Measurements from ENCODE around the gene CCND3.

DNA sequence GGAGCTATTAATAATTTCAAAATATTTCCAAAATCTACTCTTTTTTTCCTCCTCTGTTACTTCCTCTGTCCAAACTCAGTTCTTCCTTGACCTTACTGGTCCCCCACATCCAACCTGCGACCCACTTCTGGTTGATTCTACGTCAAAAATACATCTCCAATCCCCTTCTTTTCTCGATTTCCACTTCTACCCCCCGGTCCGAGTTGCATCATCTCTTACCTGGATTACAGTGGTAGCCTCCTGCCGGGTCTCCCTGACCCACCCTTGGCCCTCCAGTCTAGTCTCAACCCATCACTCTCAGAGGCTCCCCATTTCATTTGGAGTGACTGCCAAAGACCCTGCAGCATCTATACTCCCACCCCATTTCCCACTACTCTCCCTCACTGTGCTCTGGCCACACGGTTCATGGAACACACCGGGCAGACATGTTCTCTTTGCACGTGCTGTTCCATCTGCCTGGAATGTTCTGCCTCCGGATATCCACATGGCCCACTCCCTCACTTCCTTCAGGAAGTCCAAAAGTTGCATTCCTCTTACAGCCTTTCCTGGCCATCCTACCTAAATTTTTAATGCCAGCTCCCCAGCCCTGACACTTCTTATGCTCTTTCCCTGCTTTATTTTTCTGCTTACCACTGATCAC lies 6.1 kb upstream of the CCND3 start:
- TF ChIP-seq TAF1 (IDR thresholded peaks at IDR 0.05; ENCODE audit: low read depth, low read length) (no peak), POLR2A (IDR thresholded peaks at IDR 0.05; ENCODE audit: low read depth, low read length) (no peak), SPI1 (IDR thresholded peaks at IDR 0.05; ENCODE audit: low read depth, low read length) (no peak), PAX5 (IDR thresholded peaks at IDR 0.05; ENCODE audit: insufficient read depth, low read length, severe bottlenecking) (no peak)

All from GM12891 (cell line).